Activated CD8-positive, alpha-beta memory T cell treated with anti-CD3 and anti-CD28 coated beads for 24 hours (primary cell): ENCODE results near the gene TSSK6.
A peak's percentile ranks its signal among the peaks of the same experiment; 100 is the strongest.

Experiments used
- DNase-seq: peaks from one replicate; pipeline ENCODE4 v3.0.0-alpha.2; 2020

The TSSK6 gene

DNA sequence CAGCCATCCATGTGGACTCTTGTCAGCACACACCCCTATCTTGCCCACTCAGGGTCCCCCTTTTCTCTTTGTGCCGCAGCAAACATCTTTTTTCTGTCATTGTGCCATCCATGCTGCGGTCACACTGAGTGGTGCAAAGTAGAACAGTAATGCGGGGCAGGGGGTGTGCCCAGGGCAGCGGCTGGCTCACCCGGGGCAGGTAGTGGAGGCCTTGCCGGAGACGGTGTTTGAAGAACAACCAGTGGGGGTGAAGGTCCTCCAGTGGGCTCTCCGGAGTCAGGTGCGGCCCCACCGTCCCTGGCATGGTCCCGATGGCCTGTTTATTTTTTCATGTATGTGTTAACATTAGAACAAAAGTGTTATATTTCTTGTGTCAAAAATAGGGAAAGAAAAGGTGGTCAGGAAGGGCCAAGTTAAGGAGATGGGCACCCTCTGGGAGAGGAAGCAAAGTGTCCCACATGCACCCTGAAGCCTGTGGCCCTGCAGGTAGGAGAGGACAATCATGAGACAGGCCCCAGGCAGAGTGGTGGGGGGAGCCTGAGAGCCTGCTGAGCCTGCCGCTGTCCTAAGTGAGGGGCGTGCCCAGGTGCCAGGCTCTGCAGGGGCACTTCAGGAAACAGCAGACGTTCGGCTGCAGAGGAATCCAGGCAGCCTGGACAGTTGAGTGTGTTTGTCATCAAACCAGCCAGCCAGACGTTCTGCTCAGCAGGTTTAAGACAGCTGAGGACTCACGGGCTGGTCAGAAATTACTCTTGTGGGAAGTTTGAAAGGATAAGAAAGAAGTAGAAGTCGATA, 12.3 kb downstream of the TSSK6 start:
- no peak for DNase-seq

DNA sequence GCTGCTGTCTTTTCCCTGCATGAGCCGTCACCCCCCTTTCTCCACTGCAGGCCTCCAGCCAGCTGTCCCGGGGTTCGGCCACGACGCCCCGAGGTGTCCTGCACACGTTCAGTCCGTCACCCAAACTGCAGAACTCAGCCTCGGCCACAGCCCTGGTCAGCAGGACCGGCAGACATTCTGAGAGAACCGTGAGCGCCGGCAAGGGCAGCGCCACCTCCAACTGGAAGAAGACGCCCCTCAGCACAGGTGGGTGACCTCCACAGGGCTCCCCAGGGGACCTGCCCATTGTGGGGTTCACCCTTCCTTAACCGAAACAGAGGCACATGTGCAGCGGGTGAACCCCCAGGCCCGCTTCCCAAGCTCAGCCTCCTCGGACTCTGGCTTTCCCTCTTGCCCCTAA, 13.1 kb downstream of the TSSK6 start:
- no peak for DNase-seq

DNA sequence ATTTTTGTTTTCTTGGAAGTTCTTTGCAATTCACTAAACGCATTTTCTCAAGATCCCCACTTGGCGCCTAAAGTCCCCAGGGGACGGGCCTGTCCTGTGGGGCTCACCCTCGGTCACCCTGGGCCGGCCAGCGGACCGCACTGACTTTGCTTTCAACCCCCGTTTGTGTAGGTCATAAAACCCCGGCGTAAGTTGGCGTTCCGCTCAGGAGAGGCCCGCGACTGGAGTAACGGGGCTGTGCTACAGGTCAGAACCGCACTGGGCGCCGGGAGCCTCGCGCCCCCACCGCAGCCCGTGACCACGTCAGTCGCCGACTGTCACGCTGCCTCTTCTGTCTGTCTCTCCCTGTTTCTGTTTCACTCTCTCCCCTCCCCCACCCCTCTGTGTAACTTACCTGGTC, 13.6 kb downstream of the TSSK6 start:
- no peak for DNase-seq

DNA sequence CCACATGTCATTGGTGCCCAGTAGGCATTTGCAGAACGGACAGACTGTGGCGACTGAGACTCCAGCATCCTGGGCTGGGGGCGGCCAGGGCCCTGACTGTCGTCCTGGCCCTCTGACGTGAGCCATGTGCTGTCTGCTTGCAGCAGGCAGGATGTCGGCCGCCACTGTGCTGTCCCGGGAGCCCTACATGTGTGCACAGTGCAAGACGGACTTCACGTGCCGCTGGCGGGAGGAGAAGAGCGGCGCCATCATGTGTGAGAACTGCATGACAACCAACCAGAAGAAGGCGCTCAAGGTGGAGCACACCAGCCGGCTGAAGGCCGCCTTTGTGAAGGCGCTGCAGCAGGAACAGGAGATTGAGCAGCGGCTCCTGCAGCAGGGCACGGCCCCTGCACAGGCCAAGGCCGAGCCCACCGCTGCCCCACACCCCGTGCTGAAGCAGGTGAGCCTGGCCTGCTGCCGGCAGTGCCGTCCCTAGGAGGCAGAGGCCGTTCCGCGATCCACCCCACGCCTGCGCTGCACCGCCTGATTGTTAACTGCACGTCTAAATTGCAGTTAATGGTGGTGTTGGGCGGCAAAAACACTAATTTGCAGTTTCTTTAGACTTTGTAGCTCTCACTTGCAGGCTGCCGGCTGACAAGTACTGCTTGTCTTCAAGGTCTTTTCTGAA, 14.2 kb downstream of the TSSK6 start:
- no peak for DNase-seq

DNA sequence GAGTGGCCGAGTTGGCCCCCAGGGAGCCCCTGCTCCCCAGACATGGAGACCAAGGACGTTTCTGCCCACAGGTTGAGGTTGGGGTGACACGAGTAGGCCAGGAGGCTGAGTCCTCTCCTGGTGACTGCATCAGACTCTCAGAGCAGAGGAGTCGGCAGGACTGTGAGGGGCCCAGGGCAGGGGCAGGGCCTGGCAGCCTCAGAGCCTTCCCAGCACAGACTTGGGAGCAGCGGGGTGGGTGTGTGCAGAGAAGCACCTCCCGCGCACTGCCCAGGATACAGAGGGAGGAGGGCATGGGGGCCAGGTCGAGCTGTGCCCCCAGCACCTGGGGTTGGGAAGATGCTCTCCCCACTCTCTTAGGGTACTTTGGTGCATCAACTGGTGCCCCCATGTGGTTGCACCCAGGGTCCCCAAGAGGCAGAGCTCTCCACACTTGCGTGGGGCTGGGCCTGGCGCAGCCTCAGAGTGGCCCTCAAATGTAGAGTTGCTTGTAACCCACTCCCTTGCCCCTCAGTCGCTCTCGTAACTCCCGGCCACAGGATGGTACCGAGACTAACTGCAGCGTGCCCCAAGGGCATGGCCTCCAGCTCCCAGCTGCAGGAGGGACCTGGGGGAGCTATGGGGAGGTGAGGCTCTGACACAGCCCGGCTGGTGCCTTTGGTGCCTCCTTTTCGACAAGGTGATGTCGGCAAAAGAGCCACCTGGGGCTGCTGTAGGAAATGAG, 15.9 kb downstream of the TSSK6 start:
- DNase-seq = no peak

DNA sequence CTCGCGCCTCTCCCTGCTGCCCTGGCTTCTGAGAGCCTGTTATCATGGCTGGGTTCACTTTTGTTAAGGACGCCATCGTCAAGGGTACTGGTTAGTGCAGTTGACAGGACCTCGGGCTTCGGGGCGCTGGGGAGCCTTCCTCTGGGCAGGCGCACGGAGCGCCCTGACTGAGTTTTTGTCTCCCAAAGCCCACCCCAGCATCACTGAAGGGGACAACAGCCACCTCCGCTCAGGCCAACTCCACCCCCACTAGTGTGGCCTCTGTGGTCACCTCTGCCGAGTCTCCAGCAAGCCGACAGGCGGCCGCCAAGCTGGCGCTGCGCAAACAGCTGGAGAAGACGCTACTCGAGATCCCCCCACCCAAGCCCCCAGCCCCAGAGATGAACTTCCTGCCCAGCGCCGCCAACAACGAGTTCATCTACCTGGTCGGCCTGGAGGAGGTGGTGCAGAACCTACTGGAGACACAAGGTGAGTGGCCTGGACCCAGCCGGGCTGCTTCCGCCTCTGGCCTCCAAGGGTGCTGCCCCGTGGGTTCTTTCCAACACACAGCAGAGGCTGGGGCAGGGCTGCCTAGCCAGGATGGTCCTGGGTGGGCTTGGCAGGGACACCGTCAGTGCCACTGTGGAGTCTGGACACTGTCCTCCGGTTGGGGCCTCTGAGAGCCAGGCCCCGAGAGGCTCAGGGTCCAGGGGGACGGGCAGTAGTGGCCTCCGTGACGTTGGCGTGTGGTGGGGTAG, 16.9 kb downstream of the TSSK6 start:
- DNase-seq = no peak

DNA sequence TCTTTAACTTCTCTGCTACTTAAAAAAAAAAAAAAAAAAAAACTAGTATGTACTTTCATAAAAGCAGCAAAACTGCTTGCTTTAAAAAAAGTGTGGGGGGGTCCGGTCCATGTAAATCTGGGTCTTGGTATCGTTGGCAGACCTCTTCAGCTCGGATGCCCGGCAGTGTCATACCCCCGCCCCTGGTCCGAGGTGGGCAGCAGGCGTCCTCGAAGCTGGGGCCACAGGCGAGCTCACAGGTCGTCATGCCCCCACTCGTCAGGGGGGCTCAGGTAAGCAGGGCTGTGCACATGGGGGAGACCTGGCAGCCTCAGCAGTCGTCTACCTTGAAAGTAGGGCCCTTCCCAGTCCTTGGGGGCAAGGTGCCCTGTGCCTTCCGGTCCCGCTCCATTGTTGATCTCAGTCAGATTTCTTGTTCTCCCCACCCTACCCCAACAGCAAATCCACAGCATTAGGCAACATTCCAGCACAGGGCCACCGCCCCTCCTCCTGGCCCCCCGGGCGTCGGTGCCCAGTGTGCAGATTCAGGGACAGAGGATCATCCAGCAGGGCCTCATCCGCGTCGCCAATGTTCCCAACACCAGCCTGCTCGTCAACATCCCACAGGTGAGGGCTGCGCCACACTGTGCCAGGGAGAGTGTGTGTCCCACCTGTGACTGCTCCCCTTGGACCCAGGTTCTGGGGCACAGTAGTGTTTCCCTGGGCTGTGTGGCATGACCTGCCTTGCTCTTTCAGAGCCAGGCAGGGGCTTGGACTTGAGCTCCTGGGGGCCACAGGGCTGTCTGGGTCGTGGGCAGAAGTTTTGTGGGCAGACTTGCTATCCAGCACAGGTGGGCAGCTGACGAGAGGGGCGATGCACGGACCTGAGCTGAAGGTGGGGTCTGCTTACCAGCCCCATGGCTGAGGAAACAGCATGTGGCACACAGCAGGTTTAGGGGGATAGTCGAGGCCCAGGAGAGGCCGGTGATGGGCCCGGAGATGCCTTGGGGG, 19.4 kb downstream of the TSSK6 start:
- no peak for DNase-seq

DNA sequence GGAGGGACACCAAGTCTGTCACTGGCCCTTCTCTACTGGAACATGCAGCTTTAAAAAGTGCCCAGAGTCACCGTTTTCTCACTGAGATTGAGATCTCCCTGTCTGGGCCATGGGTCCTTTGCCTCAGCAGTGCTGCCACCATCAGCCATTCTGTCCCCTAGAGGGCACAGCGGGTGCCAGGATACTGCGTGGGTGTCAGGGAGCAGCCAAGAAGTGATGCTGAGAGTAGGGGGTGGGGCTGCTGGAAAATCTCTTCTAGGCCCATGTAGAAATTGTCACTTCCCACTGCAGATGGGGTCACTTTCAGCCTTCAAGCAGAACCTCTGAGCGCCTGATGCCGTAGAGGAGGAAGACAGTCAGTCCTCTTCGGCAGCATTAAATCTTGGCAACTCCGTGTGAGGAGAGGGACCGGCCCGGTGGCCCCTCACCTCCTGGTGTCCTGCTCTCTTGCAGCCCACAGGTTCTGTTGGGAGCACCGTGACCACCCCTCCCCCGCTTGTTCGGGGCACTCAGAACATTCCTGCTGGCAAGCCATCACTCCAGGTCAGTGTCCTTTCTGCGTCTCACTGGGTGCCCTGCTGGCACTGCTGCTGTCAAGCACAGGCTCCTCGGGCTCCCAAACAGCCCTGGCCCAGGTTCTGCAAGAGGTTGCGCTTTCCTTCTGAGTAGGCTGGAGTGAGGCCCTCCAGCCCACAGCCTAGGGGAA, 21.4 kb downstream of the TSSK6 start:
- no peak for DNase-seq

DNA sequence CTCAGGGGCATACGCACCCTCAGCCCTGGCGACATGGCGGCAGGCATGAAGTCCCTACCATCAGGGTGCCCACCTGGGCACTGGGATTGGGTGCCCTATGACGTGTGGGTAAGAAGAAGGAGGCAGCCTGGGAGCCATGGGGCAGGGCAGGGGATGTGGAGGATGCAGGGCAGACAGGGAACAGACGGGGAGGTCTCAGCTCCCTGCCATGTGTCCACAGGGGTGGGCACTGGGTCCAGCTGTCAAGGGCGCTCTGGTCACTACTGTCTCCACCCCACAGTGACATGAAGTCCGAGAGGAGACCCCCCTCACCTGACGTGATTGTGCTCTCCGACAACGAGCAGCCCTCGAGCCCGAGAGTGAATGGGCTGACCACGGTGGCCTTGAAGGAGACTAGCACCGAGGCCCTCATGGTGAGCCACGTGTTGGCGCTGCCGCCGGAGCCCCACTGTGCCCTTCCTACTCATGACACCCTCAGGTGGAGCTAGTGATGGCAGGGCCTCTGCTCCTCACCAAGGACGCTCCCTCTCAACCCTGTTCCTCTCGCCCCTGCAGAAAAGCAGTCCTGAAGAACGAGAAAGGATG, 23.2 kb downstream of the TSSK6 start:
- no peak for DNase-seq

DNA sequence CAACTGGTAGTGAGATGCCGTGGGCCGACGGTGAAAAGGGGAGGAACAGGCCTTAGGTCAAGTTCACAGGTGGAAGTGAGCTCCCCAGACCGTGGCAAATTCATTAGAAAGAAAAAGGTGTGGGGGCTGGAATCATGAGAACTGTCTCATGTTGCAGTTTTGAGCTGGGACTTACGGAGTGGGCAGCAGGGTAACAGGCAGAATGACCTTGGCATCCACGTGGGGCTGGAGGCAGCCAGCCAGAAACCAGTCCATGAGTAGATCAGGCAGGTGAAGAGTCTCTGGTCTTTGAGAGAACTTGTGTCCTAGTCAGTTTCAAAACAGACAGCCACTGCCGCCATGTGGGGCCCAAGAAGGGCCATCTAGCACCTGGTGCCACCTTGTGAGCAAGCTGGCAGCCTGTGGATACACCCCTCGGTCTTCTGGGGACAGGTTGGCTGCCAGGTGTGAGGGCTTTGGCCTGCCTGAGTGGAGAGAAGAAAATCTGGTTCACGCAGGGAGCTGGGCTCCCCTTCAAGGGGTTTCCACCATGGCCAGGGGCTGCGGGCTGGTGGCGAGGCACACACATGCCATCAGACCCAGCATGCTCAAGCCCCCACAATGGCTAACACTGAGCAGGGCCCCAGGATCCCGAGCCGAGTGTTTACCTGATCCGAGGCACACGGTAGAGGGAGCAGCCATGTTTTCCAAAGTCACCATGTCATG, 23.9 kb downstream of the TSSK6 start:
- DNase-seq = no peak

DNA sequence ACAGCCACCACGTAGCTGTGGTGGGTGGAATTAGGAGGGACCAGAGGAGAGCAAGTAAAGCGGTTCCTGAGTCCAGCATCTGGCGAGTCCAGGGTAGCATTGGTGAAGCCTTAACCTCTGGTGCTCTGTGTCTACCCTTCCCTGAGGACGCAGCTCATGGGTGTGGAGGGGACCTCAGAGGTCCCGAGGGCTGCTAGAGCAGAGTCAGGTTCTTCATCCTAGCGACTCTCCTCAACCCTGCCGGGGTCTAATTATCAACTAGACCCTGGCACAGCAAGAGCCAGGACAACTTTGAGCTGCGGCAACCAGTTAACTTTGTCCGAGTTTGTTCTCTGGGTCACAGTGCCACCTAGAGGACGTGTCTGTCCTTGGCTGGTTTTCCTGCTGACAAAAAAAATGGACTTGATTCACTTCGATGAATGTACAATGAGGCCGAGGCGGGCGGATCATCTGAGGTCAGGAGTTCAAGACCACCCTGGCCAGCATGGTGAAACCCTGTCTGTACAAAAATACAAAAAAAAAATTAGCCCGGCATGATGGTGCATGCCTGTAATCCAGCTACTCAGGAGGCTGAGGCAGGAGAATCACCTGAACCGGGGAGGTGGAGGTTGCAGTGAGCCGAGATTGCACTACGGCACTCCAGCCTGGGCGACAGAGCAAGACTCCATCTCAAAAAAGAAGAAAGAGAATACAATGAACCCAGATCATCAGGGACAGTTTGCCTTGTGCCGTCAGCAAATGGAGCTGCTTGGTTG, 25.0 kb downstream of the TSSK6 start:
- peak; percentile 89 for DNase-seq

DNA sequence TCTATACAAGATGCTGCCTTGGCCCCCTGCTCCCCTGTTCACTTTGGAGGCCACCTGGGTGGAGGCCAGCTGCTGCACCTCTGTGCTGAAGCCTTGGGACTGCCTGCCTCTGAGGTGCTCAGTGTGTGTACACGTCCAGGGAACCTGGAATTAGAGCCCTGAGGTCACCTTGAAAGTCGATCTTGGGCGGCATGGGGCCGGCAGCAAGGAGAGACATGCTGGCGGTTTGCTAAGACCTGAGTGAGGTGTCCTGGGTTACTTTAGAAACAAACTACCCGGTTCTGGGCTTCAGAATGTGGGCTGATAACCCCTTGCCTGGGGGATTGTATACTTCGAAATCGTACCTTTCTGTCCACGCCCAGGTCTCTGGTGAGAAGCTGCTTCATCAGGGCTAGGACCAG, 25.5 kb downstream of the TSSK6 start:
- DNase-seq = no peak

DNA sequence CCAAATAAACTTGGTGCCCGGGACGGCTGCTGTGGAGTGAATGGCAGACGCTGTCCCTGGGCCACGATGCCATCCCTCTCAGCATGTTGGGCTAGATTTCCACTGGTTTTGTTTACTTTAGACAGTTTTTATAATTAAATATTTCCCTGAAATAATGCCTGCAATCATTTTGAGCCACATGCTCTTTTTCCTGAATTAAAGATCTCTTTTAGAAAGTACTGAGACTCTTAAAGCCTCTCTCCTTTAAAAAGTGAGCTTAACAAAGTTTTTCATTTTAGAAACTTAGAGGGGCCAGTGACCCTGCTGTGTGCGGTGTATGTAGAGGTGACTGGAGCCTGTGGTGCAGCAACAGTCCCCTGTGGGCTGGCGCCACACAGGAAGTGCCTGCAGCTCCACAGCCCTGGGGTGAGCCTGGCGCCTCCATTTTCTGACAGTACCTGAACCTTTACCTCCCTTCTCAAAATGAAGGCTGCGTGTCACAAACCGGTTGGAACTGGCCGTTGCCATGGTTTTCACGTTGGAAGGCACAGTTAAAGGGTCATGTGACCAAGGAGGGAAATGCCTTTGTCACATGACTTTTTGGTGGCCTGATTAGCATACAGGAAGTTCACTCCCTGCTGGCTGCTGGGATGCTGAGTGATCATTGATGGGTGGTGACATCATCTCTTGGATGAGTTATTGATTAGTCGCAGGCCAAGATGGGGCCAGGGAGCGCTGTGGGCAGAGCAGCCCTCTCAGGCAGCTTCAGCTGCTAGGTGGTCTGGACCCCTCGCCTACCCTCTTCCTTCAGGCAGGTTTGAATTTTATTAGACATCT, 26.3 kb downstream of the TSSK6 start:
- DNase-seq = peak; percentile 85

DNA sequence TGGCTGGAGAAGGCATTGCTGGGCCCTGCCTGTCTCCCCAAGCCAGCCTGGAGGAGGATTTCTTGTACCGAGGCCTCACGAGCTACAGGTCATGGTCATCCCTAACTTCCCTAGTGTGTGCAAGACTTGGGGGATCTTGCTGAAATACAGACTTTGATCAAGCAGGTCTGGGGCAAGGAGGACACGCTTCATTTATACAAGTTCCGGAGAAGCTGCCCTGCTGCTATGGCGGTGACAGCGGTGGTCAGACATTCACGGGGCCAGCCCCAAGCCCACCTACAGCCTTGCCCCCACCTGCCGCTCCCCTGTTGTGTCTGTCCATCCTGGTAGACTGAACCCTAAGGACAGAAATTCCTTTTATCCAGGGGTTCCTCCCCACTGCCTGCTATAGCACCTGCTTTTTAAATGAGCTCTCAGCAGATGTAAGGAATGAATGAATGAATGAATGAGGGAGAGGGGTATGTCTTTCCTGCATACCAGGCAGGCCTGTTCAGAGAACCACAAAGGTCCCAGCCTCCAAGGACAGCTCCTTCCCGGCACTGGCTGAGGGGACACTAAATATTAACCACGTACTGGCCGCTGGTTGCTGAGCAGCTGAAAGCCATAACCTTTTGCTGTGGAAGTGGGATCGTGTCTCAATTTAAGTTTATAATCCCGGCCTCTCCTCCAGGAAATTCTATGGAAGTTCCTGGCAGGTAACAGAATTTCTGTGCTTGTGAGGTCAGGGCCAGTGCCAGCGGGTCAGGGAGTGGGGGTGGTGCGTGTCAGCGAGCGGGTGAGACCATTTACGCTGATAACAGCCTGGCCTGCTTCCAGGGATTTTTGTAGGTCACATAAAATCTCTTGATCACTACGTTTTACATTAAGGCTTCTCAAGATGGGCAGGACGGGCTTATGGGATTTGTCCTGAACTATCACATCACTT, 27.1 kb downstream of the TSSK6 start:
- no peak for DNase-seq

DNA sequence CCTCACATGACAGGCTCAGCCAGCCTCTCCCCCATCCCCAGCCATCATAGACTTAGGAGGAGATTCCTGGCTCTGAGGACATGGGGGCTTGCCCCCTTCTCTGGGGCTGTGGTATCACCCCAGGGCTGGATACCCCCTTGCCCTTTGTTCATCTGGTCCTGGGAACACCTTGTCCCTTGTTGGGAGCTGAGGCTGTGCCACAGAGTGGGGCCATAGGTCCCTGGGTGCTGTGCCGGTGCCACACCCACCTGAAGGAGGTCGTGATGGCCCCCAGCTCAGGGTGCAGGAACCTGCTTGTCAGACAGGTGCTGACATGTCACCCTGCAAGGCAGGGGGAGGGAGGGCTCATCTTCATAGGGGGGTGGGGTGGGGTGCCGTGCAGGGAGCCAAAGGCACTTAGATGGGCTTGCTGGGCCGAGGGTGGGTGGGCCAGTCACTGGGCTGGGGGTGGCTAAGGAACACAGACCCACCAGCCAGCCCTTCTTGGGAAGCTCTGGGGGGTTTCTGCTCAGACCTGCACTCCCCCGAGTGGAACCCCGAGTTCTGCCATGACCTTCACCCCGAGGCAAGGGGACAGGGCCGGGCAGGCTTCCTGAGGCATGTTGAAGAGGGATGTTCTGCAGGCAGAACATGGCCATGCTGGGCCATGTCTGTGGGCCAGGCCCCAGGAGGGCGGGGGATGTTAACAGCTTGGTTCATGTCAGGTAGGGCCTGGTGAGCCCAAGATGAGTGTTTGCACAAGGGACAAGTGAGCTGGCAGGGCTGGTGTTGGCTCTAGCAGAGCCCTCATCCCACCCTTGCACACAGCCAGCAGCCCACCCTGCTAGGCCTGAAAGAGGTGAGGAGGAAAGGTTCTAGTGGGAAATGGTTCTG, 28.0 kb downstream of the TSSK6 start:
- DNase-seq = no peak

DNA sequence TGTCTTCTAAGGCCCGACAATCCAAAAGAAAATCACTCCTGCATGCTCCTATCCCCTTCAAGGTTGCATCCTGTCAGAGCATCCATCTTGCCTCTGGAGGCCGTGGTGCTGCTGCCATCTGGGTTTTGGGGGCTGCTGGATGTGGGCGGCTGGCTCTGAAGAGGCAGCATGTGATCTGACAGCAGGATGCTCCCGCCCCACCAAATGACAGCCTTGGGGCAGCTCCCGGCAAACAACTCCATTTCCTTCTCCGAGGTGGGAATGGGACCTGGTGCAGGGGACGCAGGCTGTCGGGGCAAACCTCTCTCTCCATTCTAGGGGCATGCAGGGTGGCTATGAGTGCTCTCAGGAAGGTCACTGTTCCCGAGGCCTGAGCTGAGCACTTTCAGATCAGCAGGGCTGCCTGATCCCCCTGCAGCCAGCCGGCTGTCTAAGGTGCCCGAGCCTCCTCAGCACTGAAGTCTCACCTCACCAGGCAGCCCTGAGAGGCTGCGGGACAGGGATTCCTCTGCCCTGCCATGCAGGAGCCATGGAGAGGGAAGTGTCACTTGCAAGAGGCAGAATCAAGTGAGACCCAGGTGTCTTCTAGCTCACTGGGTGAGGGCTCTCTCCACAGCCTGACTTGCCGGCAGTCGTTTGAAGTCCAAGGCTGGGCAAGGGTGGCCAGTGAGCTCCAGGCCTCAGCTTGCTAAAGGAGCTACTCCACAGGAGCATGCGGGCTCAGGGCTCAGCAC, 28.8 kb downstream of the TSSK6 start:
- DNase-seq = no peak
